Mesothelial cell of epicardium (in vitro differentiated cells): ENCODE data around the gene NUFIP1. TPM values are rescaled to one million over a fixed set of nuclear protein-coding genes. Genes with fewer than 3 reads are reported as not detected.
"Not testable (repeated sequence)": the region's sequence is repeated elsewhere in the genome, so short reads cannot be mapped to it uniquely, and the experiment has no call there.

Experiments used
- DNase-seq, 2 experiments: peaks; one replicate each; pipeline ENCODE4 v3.0.0; 2021; ENCODE audit warnings: low spot score in 2 of 2; ENCODE audit not compliant: unreplicated experiment in 2 of 2
- H3K27ac Mint-ChIP-seq: 2 replicates; pipeline ENCODE4 v1.8.0; 2021; ENCODE audit warnings: mixed read lengths
- H3K27me3 Mint-ChIP-seq: 2 replicates; pipeline ENCODE4 v1.8.0; 2021; ENCODE audit warnings: low read depth, mixed read lengths
- H3K36me3 Mint-ChIP-seq: 2 replicates; pipeline ENCODE4 v1.8.0; 2021; ENCODE audit warnings: mixed read lengths
- H3K4me1 Mint-ChIP-seq: 2 replicates; pipeline ENCODE4 v1.8.0; 2021; ENCODE audit warnings: mixed read lengths
- H3K4me3 Mint-ChIP-seq: 2 replicates; pipeline ENCODE4 v1.8.0; 2021; ENCODE audit warnings: mild to moderate bottlenecking, moderate library complexity, mixed read lengths
- H3K9me3 Mint-ChIP-seq: 2 replicates; pipeline ENCODE4 v1.8.0; 2021; ENCODE audit warnings: mixed read lengths
- total RNA-seq: library from RNA; stranded (reverse); gene quantifications from 3 replicates; pipeline ENCODE4 v1.2.1, GENCODE V29; 2021
- TF ChIP-seq, protein P1 (sequence below): fragments of 200-600 bp; sonication (generic); IDR thresholded peaks from one replicate; pipeline ENCODE4 v1.5.0; 2021; ENCODE audit warnings: antibody characterized with exemption; ENCODE audit not compliant: unreplicated experiment

NUFIP1 gene
- total RNA-seq, 1 donor from 2014 or later: 9.9 TPM

DNA sequence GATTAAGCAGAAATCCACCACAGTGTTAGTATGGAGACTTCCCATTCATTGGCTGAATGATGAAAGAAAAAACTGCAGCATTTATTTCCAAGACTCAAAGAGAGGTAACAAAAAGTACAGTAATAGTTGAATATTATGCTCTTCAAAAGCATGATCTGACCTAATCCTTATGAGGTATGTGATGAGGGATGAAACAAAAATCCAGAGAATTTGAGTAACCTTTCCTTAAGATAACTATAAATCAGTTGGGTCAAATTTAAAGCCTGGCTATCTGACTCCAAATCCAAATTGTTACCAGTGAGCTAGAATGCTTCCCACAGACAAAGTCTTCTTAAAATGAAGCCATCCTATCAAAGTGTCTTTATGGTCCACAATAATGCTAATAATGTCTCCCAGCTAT lies 38.1 kb downstream of the NUFIP1 start:
- no peak for DNase-seq
- H3K27me3 Mint-ChIP-seq: no peaks in the 10 kb centered on the region
- TF ChIP-seq, protein P1, sequence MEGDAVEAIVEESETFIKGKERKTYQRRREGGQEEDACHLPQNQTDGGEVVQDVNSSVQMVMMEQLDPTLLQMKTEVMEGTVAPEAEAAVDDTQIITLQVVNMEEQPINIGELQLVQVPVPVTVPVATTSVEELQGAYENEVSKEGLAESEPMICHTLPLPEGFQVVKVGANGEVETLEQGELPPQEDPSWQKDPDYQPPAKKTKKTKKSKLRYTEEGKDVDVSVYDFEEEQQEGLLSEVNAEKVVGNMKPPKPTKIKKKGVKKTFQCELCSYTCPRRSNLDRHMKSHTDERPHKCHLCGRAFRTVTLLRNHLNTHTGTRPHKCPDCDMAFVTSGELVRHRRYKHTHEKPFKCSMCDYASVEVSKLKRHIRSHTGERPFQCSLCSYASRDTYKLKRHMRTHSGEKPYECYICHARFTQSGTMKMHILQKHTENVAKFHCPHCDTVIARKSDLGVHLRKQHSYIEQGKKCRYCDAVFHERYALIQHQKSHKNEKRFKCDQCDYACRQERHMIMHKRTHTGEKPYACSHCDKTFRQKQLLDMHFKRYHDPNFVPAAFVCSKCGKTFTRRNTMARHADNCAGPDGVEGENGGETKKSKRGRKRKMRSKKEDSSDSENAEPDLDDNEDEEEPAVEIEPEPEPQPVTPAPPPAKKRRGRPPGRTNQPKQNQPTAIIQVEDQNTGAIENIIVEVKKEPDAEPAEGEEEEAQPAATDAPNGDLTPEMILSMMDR: no peak
- H3K9me3 Mint-ChIP-seq: no peaks in the 10 kb centered on the region
- H3K4me1 Mint-ChIP-seq: peaks cover 24% of the 10 kb centered on the region
- H3K36me3 Mint-ChIP-seq: peaks cover 15% of the 10 kb centered on the region
- H3K4me3 Mint-ChIP-seq: no peak overlapping the region
- no peak overlapping the region for H3K27ac Mint-ChIP-seq

DNA sequence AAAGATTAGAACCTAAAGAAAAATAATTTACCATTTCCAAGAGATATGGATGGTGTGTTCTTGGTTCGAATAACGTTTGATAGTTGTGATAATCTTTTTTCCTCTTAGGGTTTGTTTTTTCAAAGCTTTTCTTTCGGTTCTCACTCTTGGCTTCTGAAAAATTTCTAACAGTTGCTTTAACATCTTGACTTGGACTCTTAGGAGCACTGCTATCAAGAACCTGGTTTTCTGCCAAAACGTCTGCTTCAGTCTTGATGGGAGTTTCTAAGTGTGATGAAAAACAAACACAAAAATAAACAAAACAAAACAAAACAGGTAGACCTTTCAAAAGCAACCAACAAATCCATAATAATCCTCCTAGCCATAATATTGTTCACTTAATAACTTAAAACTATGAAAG lies 45.9 kb downstream of the NUFIP1 start:
- H3K27me3 Mint-ChIP-seq, DNase-seq, H3K4me1 Mint-ChIP-seq, H3K36me3 Mint-ChIP-seq, H3K27ac Mint-ChIP-seq, H3K9me3 Mint-ChIP-seq, H3K4me3 Mint-ChIP-seq: not testable (repeated sequence)

DNA sequence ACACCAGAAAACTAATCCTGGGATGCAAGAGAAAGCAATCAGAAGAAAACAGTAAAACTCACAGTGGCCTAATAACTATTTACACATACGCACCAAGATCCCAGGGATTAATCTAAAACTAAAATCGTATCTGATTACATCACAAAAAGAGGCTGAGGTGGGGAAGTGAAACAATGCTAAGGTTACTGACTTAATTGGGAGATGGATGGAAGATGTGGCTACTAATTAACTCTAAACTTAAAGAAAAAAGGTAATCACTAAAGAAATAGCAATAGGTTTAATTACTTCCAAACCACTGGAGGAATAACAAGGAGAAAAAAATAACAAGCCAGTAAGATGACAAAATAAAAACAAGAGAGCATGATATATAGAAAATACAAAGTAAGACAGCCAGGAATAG lies 50.4 kb downstream of the NUFIP1 start:
- TF ChIP-seq, protein P1: no peak
- H3K4me1 Mint-ChIP-seq: peaks cover 16% of the 10 kb centered on the region
- H3K27ac Mint-ChIP-seq: no peak overlapping the region
- no peak overlapping the region for H3K4me3 Mint-ChIP-seq
- no peak for DNase-seq
- H3K36me3 Mint-ChIP-seq: peaks cover 8% of the 10 kb centered on the region
- peaks cover 6% of the 10 kb centered on the region for H3K9me3 Mint-ChIP-seq
- no peaks in the 10 kb centered on the region for H3K27me3 Mint-ChIP-seq

DNA sequence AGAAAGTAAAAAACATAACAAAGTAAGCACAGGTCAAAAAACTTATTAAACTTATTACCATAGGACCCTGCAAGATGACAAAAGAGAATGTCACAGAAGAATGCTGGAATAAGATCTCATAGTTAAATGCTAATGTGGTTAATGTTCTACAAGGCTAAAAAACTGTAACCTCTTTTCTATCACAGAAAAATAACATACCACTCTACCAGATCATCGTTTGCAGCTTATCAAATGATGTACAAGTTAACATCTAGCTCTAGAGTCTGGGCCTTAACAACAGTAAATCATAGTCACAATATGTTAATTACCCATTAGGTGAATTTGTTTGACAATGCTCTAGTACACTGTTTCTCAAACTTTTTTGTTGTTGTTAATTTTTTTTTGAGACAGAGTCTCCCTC lies 53.0 kb downstream of the NUFIP1 start:
- peaks cover 17% of the 10 kb centered on the region for H3K4me1 Mint-ChIP-seq
- H3K36me3 Mint-ChIP-seq: peaks cover 5% of the 10 kb centered on the region
- peaks cover 6% of the 10 kb centered on the region for H3K9me3 Mint-ChIP-seq
- no peak for DNase-seq
- no peak overlapping the region for H3K4me3 Mint-ChIP-seq
- H3K27ac Mint-ChIP-seq: no peak overlapping the region
- no peaks in the 10 kb centered on the region for H3K27me3 Mint-ChIP-seq
- TF ChIP-seq, protein P1: no peak

DNA sequence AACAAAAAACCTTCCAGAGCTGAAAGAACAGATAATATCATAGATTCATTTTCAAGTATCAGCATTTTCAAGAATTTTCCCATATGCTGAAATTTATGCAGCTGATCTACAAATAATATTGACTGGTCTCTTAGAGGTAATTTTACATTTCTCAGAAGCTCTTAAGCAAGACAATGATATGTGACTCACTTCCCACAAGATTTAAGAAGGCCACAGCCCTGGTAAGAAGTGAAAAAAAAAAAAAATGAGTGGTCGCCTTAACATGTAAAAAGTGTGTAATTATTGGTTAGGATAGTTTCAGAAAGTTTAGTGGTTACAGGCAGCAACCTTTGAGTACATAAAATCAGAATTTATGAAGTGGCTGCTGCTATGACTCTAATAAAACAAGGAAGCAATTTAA lies 54.5 kb downstream of the NUFIP1 start:
- Mint-ChIP-seq H3K4me1 (peaks cover 22% of the 10 kb centered on the region), H3K27ac (no peak overlapping the region), H3K27me3 (no peaks in the 10 kb centered on the region), H3K4me3 (no peak overlapping the region), H3K36me3 (peaks cover 5% of the 10 kb centered on the region), H3K9me3 (peaks cover 6% of the 10 kb centered on the region)
- DNase-seq: no peak
- TF ChIP-seq, protein P1: no peak

DNA sequence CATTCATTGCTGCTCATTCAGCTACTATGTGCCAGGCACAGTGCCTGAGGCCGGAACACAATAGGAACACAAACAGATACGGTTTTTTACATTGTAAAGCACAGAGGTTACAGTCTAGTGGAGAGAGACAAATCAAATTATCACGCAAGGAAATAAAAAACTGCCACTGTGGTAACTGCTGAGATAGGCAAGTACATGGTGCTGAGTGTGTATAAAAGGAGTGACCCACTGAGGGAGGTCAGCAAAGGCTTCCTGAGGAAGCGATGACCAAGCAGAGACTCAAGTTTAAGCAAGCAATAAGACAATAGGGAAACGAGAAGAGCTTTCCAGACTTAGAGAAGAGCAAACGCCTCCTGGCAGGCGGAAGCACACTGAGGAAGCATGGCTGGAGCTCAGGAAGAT lies 56.4 kb downstream of the NUFIP1 start:
- Mint-ChIP-seq H3K4me3 (no peak overlapping the region), H3K9me3 (peaks cover 6% of the 10 kb centered on the region), H3K27ac (peak overlapping the region; percentile 10), H3K36me3 (peaks cover 5% of the 10 kb centered on the region), H3K27me3 (no peaks in the 10 kb centered on the region), H3K4me1 (peaks cover 22% of the 10 kb centered on the region)
- no peak for DNase-seq
- TF ChIP-seq, protein P1: no peak
